GM18517 (cell line): ENCODE data around the gene CHRNA5.
"Not testable (repeated sequence)": the region's sequence is repeated elsewhere in the genome, so short reads cannot be mapped to it uniquely, and the experiment has no call there.

ENCODE experiments used
- ATAC-seq: cut with Tn5 transposase; IDR thresholded peaks from one replicate; pipeline ENCODE4 v1.9.1; 2021; ENCODE audit warnings: mild to moderate bottlenecking, moderate library complexity; ENCODE audit not compliant: unreplicated experiment

The CHRNA5 gene

GRCh38 chr15:78564743-78565096 is 600 bp upstream of the CHRNA5 start:
- ATAC-seq = peak; percentile 18

- ATAC-seq = no peak
Observed at GRCh38 chr15:78565951-78566774, 843 bp downstream of the CHRNA5 start.

GRCh38 chr15:78567531-78567930 is 2.2 kb downstream of the CHRNA5 start:
- no peak for ATAC-seq

- ATAC-seq = no peak
Observed at GRCh38 chr15:78570710-78571109, 5.4 kb downstream of the CHRNA5 start.

GRCh38 chr15:78571382-78571781 is 6.1 kb downstream of the CHRNA5 start:
- ATAC-seq = no peak

- no peak for ATAC-seq
Observed at GRCh38 chr15:78573416-78573815, 8.1 kb downstream of the CHRNA5 start.

- ATAC-seq = no peak
Observed at GRCh38 chr15:78574944-78575343, 9.6 kb downstream of the CHRNA5 start.

- no peak for ATAC-seq
Observed at GRCh38 chr15:78597583-78597982, 32.3 kb downstream of the CHRNA5 start.

- no peak for ATAC-seq
Observed at GRCh38 chr15:78598348-78598747, 33.0 kb downstream of the CHRNA5 start.

GRCh38 chr15:78599189-78599588 is 33.9 kb downstream of the CHRNA5 start:
- ATAC-seq = no peak

- ATAC-seq = no peak
Observed at GRCh38 chr15:78603467-78603866, 38.1 kb downstream of the CHRNA5 start.

GRCh38 chr15:78604420-78604819 is 39.1 kb downstream of the CHRNA5 start:
- no peak for ATAC-seq

- no peak for ATAC-seq
Observed at GRCh38 chr15:78605201-78605600, 39.9 kb downstream of the CHRNA5 start.

GRCh38 chr15:78605680-78606079 is 40.4 kb downstream of the CHRNA5 start:
- no peak for ATAC-seq

GRCh38 chr15:78609551-78609950 is 44.2 kb downstream of the CHRNA5 start:
- ATAC-seq = not testable (repeated sequence)

GRCh38 chr15:78614021-78614420 is 48.7 kb downstream of the CHRNA5 start:
- ATAC-seq = no peak

GRCh38 chr15:78615151-78615589 is 49.9 kb downstream of the CHRNA5 start:
- ATAC-seq = no peak

- ATAC-seq = no peak
Observed at GRCh38 chr15:78616506-78616905, 51.2 kb downstream of the CHRNA5 start.

GRCh38 chr15:78617076-78617475 is 51.8 kb downstream of the CHRNA5 start:
- ATAC-seq = no peak

GRCh38 chr15:78617516-78617915 is 52.2 kb downstream of the CHRNA5 start:
- ATAC-seq = no peak

GRCh38 chr15:78618064-78618463 is 52.7 kb downstream of the CHRNA5 start:
- no peak for ATAC-seq

- no peak for ATAC-seq
Observed at GRCh38 chr15:78618490-78618934, 53.2 kb downstream of the CHRNA5 start.
